ENCODE measurements around the gene UVRAG.

The UVRAG gene

DNA sequence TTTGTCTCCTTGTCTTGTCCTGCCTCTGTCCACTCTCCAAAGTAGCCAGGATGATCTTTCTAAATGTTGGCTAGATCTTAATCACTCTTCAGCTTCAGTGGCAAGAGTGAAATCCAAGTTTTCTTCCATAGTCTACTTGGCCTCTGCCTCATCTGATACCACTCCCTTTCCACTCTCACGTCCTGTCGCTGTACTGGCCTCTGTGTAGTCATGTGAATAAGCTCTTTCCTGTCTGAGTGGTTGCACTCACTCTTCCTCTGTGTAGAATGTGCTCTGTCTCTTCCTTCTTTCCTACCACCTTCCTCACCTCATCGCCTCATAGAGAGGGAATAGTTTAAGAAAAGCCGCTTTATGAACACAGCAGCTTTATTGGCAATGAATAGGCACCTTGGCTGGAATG, 304.8 kb downstream of the UVRAG start:
- DNase-seq (ENCODE audit: low read depth): no peak

DNA sequence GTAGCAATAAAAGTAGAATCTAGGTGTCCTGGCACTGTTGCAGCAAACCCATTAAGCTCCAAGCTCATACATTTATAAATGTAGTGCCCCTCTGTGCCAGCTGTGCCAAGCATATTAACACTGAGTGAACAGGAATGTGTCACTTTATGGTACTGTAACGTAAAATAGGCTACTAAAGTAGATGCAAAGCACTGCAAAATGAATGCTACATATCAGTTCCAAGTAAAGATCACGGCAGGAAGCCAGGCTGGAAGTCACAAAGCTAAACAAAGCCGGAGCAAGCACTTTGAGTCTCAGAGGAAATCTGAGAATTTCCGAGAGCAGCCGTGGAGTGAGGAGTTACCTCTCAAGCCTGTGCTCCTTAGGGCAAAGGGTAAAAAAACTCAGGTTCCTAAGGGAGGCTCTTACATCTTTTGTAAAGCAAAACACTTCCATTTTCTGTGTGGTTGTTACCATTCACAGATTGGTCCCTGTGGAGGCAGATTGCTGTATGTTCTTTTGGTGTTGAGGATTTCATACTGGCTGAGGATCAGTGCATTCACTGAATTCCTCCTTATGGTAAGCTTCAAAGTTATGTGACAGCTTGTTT, 305.6 kb downstream of the UVRAG start:
- DNase-seq (ENCODE audit: low read depth): no peak

DNA sequence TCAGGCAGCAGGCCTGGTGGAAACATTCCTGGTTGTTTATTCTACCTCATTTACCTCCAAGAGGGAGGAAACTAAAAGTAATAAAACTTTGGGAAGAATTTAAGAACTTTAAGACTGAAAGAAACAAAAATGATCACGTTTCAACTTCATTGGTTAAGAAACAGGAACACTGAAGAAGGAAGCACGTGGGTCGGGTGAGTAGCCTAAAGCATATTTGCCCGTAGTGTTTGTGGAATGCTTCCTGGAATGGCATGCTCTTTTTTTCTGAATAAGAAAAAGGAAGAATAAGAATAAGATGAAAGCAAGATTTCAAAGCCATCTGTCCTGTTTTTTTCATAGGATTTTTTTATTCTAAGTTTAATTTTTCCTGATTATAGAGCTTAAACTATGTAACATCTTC, 308.2 kb downstream of the UVRAG start:
- no peak for DNase-seq (ENCODE audit: low read depth)

GRCh38 chr11:76124905-76125770, 310.1 kb downstream of the UVRAG start:
- no peak for DNase-seq (ENCODE audit: low read depth)

GRCh38 chr11:76129729-76130128, 314.7 kb downstream of the UVRAG start:
- DNase-seq (ENCODE audit: low read depth): no peak

GRCh38 chr11:76131142-76131541, 316.1 kb downstream of the UVRAG start:
- no peak for DNase-seq (ENCODE audit: low read depth)

DNA sequence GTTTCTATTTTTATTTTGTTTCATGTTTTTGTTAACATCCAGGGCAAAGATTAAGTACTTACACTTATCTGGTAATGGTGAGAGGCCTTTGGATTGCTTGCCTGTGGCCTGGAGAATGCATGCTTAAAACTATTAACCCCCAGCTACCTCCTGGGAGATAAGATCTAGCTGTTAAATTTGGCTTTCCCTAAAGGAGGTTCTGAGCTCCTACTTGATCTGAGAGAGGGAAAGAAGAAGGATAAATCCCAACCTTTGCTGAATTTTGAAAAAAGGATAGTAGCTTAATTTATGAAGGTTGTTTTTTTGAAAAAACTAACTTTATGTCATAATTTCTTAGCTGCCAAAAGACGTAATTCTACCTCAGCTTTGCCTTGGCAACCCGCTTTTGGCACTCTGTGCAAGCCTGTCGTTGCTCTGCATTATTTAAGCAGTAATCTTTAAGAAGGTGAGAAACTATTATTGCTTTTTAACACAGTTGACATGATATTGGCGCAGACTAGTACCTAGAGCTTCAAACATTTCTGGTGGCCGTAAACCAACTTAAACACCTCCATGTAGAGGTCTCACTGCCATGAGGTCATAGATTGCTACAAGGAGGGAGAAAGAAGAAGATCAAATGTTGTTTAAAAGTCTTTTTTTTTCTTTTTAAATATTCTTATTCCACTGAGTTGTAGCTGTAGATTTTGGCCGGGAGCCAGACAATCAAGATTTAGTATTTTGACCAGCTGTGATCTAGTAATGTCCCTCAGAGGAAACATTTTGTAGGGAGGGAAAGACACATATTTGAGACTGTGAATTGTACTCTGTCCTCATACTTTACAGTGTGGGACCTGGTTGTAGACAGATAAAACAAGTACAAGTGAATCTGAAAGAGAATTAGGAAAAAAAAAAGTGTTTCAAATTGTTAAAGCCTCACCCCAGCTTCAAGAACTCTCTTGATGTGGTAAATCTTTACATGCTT, 316.9 kb downstream of the UVRAG start:
- DNase-seq (ENCODE audit: low read depth): no peak

- DNase-seq (ENCODE audit: low read depth): no peak
Observed at GRCh38 chr11:76134239-76134638, 319.2 kb downstream of the UVRAG start.

- no peak for DNase-seq (ENCODE audit: low read depth)
Observed at GRCh38 chr11:76135491-76135890, 320.5 kb downstream of the UVRAG start.

DNA sequence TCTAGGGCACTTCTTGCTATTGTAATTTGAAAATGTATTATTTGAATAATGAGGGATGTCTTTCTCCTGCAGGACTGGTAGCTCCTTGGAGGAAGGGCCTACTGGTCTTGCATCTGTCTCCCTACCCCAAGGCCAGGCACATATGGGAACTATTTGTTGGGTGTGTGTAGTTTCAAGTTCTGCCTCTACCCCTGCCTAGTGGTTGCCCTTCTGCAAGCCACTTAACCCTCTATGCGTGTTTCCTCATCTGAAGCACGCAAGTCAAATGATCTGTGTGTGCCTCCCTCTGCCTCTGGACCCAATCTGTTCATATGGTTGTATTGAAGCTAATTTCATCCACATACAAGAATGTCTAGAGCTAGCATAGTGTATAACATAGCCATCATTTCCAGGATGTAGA, 324.3 kb downstream of the UVRAG start:
- no peak for DNase-seq (ENCODE audit: low read depth)

GRCh38 chr11:76140912-76141574, 326.0 kb downstream of the UVRAG start:
- DNase-seq (ENCODE audit: low read depth): no peak

DNA sequence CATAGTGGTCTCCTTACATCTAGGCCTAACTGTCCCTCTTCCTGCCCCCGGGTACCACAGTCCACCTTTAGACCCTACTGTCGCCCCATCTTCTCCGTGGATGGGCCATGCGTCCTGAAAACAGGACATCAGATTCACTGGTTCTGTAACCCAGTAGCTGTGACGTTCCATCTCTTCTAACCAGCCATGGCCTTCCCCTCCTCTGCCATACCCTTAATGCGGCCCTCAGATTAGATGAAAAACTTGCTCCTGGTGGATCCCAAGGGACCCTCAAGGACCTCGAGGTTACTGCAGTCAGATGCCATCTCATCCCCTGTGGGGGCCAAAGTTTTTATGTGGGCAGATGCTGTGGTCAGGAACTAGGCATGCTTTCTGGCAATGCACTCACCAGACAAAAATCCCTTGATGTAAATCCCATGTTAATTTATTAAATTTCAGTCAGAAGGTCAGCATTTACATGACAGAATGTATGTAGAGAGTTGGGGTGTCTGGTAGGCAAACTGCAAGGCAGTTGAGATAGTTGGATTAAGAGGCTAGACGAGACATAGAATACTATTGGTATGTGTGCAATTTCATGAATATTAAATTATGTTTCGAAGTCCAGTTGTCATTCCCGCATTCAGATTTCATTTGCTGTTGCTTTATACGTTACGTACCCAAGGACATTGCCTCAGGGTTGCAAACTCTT, 327.0 kb downstream of the UVRAG start:
- no peak for DNase-seq (ENCODE audit: low read depth)

- no peak for DNase-seq (ENCODE audit: low read depth)
Observed at GRCh38 chr11:76143274-76143673, 328.3 kb downstream of the UVRAG start.

- no peak for DNase-seq (ENCODE audit: low read depth)
Observed at GRCh38 chr11:76147106-76147740, 332.2 kb downstream of the UVRAG start.

GRCh38 chr11:76148231-76148630, 333.2 kb downstream of the UVRAG start:
- DNase-seq (ENCODE audit: low read depth): no peak

GRCh38 chr11:76148941-76149613, 334.1 kb downstream of the UVRAG start:
- DNase-seq (ENCODE audit: low read depth): no peak

DNA sequence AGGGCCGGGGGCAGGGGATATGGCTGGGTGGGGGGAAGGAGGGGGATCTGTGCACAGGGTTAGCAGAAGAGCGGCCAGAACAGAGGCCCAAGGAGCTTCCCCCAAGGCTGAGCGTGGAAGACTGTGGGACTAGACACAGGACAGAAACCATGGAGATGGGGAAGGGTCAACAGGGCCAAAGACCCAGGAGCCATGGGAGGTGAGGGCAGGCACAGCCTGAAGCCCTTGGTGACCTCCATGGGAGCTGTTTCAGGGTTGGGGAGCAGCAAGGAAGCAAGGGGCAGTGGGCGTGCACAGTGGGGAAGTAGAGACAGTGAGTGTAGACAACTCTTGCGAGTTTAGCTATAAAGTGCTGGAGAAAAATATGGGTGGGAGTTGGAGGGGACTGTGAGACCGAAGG, 334.7 kb downstream of the UVRAG start:
- DNase-seq (ENCODE audit: low read depth): no peak

DNA sequence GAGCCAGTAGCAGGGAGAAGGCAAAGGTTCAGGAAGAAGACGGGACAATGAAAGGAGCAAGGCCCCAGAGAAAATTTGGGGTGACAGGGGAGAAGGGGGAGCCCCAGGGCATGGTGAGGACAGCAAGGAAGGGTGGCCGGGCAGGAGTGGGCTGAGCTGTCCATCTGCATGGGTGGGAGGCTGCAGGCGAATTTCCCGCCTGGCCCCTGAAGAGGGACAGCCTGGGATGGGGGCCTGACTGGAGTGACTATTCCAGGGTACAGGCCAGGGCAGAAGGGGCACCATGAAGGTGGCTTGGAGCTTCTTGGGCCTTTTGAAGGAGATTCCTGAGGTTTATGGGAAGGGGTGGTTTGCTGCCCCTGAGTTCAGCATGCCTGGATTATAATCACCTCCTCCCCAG, 335.1 kb downstream of the UVRAG start:
- DNase-seq (ENCODE audit: low read depth): no peak

GRCh38 chr11:76151556-76152085, 336.6 kb downstream of the UVRAG start:
- no peak for DNase-seq (ENCODE audit: low read depth)

DNA sequence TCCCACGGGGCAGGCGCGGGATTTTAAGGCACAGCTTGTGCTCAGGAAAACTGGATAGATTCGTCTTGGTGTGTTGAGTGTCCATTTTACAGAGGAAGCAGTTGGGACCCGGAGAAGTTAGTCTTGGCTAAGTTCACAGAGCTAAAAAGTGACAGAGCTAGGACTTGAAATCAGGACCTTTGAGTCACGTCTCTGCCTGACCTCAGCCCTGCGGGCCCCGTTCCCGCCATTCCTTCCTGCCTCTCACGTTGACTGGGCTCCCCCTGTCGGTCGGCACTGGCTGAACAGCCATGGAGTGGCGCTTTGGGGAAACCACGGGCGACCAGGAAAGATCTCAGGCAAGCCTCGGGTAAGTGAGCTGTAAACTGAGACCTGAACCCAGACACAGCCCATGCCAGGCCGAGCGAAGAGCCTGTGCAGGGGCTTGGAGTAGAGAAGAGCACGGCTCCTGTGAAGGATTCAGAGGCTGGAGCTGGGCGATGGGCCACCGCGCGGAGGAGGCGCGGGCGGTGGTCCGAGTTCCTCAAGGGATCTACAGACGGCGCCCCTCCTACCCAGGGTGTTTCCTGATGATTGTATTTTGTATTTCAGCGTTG, 337.2 kb downstream of the UVRAG start:
- peak; percentile 17 for DNase-seq (ENCODE audit: low read depth)

Measured in non-pigmented ciliary epithelial cell (primary cell).